ENCODE data around the gene CEP120.
"Not testable (repeated sequence)": the region's sequence is repeated elsewhere in the genome, so short reads cannot be mapped to it uniquely, and the experiment has no call there.

CEP120 gene

DNA sequence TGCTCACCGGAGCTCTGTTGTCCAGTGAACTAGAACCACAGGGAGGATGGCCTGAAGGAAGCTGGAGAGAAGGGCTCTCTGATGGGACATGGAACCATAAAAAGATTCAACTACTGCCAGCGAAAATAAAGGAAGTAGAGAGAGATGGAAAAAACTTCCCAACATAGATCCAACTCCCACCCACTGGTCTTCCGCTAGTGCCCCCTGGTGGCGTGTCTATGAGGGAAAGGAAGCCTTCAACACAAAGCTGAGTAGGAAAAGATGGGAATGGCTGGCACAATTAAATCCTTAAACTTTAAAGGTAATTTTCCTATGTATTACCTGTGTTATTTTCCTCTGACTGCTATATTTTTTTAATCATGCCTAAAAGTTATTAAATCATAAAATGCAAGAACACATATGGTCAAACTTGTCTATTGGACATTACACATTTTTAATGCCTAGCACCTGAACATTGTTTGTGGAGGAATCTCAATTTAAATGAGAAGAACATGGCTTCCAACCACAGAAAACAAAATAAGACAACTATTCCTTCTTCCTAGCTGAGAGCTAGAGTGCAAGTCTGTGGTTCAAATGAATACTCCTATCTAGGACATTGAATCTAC lies 51.5 kb downstream of the CEP120 start:
- no peak for DNase-seq

DNA sequence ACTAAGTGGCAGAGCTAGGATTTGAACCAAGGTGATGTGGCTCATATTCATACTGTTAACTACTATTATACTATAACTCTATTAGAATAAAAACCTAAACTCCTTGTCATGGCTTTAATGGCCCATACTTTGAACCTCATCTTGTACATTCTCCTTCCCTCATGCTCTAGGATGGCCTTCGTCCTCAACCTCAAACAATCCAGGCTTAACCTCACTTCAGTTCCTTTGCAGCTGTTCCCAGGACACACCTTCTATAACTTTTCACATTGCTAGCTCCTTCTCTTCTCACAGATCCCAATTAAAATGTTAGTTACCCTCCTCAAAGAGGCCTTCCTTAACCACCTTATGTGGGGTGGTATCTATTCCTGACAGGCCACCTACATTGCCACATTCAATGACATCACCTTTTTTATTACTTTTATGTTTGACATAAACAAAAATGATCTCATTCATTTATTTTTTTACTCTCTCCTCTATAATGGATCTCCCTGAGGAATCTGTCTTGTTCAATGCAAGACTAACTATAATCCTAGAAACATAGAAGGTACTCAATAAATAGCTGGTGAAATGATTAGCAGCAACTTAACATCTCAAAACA lies 53.7 kb downstream of the CEP120 start:
- DNase-seq: no peak

DNA sequence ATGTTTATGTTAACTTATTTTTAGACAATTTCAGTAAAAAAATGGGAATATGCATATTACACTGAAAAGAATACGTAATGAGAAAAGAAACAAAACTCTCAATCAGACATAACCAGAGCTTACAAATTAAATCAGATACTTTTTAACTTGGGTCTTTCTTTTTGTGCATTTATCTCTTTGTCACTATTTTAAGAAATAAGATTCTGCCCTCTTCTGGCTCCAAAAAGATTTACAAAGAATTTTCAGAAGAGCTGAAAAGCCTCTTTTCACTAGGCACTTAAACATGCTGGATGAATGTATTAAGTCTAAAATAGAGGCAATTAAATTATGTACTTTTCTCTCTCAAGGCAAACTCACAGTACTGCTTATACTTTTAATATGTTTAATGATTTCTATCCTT lies 55.5 kb downstream of the CEP120 start:
- no peak for DNase-seq

DNA sequence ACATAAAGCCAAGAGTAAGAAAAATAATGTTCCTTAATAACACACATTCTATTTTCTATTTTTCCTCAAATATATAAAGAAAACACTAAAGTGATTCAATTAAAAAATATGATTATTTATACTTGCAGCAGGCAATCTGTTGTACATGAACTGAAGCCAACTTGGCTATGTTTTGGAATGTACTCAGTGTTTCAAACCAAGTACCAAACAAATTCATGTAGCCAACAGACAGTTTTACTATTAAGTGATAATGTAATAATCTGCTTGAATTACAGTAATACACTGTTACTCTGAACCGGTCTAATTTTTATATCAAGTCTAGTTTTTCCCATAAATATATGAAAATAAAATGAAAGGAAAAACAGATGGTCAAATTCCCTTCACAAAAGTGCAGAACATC lies 58.0 kb downstream of the CEP120 start:
- DNase-seq: no peak

DNA sequence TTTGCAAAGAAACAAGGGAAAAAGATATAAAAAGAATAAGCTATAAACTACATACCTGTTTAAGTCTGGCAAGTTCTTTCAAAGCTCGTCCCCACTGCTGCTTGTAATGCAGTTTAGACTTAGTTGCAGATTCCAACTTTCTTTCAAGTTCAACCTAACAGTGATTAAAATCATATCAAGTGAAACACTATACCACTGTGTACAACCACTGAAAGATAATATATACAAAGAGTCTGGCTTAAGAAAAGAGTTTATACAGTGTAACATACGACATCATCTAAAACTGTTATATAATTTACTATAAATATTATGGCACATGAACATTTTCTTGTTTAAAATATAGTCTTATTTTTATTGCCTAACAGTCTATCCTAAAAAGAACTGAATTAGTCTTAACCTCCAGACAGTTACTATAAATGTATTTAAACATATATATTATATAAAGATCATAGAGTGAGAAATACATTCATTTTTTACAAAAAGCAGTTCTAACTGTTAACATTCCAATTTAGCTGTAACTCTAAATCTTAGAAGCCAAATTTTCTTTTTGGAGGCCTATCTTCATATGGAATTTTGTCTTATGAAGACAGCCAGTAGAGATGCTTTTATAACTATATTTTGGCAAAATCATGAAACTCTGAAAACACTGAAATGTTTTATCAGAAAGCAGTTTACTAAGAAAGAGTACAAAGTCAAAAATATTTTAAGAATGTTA lies 58.6 kb downstream of the CEP120 start:
- no peak for DNase-seq

DNA sequence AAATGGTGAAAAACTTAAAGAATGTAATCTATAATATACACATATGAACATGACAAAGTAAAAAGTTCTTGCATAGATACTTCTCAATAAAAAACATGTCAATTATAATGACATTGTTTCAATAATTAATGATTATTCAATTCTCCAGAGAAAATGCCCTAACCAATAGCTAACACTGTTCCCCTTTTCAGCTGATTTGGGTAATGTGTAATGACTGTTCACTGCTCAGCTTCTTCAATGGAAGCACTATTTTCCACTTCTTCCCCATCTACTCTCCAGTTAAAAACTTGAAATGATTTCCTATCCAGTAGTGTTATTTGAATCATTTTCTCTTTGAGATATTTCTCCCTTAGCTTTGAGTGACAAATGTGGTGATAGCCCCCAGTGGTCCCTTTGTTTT lies 62.3 kb downstream of the CEP120 start:
- no peak for DNase-seq

DNA sequence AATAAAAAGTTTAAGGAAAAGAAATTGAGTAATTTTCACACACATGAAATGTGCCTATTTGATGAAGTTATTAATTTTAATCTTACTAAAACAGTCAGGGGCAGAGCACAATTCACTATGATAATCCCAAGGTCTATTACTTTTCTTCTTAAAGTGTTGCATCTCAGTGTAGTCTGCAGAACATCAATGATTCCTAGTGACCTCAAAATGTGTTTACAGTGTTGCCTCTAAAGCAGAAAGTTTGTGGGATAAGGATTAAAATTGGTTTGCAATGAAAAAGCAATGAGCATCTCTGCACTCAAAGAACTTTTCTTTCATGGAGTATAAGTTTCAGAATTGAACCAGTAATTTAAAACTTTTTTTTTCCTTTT lies 63.0 kb downstream of the CEP120 start:
- DNase-seq: no peak

DNA sequence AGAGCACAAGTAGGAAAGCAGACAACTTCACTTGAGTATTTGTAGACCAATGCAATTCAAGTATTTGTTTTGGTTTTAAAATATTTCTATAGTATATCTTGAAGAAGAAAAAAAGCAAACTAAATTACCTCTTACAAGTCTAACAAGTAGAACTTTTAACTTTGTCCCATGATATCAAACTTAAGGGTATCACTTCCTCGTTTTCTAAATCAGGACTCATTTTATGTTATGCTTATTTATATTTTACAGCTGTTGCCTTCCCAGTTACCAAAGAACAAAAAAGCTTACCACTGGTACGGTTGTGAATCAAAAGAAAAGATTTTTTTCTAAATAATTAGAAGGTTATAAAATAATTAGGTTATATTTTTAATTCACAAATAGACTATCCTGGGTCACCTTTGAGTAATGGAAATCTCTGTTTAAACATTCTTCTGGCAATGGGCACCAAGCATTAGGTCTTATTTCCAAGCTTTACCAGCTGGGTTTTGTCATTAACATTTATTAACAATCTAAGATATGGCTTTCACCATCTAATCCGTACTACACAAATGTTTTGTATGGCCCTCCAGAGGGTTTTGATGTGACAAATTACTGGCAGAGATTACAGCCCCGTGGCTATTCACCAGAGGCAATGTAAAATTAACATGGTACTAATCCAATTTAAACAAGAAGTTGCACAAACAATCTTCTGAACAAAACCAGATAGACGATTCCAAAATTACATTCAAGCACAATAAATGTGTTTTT lies 63.6 kb downstream of the CEP120 start:
- no peak for DNase-seq

GRCh38 chr5:123358751-123359150 lies 64.5 kb downstream of the CEP120 start:
- DNase-seq: no peak

GRCh38 chr5:123358304-123358703 lies 64.9 kb downstream of the CEP120 start:
- no peak for DNase-seq

DNA sequence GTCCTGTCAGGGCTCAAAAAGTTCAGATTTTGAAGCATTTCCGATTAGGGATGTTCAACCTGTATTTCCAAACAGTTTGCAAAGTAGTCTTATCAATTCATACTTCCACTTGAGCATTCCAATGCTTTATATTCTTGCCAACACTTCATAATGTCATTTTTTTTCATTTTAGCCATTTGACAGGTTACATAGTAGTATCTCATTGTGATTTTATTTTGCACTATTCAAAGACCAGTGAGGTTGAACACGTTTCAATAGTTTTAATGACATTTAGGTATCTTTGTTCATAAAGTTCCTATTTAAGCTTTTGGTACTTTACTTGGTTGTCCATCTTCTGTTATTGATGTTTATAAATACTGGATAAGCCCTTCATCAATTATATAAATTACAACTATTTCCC lies 71.4 kb downstream of the CEP120 start:
- no peak for DNase-seq

- no peak for DNase-seq
Observed at GRCh38 chr5:123351240-123351639, 72.0 kb downstream of the CEP120 start.

DNA sequence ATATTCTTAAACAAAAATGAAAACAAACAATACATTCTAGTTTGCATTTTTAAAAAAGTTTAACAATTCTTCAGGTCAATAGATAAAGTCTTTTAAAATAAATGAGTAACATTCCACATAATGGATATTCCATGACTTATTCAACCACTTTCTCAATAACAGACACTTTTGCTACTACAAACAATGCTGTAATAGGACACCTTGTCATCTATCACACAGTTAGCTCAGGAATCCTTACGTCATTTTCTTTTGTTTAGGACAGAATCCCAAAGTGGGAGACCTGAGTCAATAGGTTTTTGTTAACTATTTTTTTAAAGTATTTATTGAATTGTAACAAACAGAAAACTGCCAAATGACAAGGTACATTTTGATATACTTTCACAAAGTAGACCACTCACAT lies 72.5 kb downstream of the CEP120 start:
- no peak for DNase-seq

GRCh38 chr5:123344816-123345426 lies 78.3 kb downstream of the CEP120 start:
- DNase-seq: peak; percentile 0

DNA sequence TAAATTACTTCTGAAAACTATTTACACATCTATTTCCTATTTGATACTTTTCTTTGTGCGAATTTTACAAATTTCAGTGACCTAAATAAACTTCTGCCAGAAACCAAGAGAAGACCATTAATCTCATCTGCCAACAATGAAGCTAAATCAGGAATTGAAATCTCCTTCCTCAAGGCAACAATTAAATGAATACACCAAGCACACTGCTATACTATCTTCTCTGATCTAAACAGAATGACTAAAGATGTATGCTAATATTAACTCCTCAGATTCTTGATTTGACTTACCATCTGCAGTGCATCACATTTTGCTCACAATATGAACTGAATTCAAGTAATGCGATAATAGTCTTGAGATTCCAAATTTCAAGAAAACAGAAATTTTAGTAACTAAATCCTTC lies 82.3 kb downstream of the CEP120 start:
- DNase-seq: no peak

DNA sequence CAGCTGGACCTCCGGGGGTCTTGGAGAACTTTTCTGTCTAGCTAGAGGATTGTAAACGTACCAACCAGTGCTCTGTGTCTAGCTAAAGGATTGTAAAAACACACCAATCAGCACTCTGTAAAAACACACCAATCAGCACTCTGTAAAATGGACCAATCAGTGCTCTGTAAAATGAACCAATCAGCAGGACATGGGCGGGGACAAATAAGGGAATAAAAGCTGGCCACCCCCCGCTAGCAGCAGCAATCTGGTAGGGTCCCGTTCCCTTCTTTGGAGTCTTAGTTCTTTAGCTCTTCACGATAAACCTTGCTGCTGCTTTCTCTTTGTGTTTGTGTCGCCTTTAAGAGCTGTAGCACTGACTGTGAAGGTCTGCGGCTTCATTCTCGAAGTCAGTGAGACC lies 114.8 kb downstream of the CEP120 start:
- not testable (repeated sequence) for DNase-seq

- no peak for DNase-seq
Observed at GRCh38 chr5:123305751-123306150, 117.5 kb downstream of the CEP120 start.

GRCh38 chr5:123304777-123305316 lies 118.4 kb downstream of the CEP120 start:
- DNase-seq: no peak

DNA sequence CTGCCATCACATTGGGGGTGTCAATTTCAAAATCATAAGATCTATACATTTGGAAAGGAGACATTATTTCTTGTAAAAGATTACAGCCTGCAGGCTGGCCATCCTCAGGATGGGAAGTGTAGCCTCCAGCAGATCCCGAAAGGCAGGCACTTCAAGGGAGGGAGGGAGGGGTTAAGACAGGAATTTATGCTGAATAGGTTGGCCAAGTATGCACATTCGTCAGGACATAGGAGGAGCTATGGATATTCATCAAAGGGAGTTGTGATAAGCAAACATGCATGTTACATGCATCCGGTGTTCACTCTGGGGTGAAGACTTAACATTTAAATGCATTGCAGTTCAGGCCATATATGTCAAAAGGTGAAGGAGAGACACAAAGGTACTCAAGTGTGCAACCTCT lies 119.4 kb downstream of the CEP120 start:
- DNase-seq: no peak

DNA sequence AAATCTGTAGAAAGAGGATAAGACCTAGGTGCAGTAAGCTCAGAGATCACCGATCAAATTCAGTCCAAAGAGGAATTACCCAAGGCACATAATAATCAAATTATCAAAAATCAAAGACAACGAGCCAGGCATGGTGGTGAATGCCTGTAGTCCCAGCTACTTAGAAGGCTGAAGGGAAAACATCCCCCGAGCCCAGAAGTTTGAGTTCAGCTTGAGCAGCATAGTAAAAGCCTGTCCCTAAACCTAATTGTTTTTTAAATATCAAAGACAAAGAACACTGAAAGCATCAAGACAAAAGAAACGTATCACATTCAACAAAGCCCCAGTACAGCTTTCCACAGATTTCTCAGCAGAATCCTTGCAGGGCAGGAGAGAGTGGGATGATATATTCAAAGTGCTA lies 122.9 kb downstream of the CEP120 start:
- no peak for DNase-seq

DNA sequence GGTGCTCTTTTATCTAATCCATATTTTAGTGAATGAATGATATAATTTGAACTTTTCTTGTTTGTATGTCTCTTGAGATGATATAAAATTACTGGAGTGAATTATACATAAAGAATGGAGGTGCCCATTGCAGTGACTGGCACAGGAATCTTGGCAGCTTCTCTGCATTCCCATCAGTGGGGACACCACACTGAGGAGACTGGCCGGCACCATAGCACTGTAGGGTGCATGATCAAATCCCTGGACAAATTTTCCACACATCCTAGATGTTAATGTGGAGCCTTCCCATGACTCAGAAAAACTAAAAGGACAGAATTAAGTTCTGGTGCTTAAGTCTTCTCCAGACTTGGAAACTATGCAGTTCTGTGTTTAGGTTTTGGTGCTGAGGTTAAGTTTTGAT lies 124.1 kb downstream of the CEP120 start:
- DNase-seq: no peak

GRCh38 chr5:123298335-123299030 lies 124.7 kb downstream of the CEP120 start:
- no peak for DNase-seq

GRCh38 chr5:123297866-123298265 lies 125.3 kb downstream of the CEP120 start:
- DNase-seq: no peak

Data from NCI-H524 treated with DMSO at 0.1 percent for 48 hours (cell line).